ENCODE measurements around the gene SLC23A1. TPM values are rescaled to one million over a fixed set of nuclear protein-coding genes. Genes with fewer than 3 reads are reported as not detected.

SLC23A1 gene
- total and polyA plus RNA-seq, 9 of the 15 experiments (the other 6 are each of a cell fraction or from before 2014, with no cell fraction given), result 0.03 to 0.20 (median 0.05) TPM; not detected in 5

DNA sequence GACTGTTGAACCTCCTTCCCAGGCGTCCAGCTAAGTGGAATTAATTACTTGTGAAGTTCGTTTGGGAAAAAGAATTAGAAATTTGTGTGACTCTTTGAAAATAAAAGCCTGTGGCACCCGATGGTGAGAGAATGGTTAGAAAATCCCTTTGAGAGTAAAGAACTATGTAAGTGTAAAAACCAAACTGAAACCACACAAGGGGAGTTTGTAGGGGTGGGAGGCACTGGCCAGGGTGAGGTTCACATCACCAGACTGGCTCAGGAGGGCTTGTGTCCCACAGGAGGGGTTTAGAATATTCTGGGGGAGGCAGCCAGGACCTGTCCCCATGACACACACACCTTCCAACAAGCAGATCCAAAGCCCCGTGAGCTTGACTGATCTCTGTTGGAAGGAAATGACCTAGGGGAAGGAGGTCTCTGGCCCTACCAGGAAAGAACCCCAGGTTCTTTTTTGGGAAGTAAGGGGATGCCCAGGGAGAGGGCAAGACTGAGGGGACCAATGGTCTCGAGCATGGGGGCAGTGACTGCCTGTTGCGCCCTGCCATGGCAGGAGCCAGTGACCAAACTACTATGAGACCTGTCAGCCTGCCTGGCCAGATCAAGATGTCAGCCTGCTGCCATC, 16.5 kb upstream of the SLC23A1 start (continued):
- TF ChIP-seq, protein P1, sequence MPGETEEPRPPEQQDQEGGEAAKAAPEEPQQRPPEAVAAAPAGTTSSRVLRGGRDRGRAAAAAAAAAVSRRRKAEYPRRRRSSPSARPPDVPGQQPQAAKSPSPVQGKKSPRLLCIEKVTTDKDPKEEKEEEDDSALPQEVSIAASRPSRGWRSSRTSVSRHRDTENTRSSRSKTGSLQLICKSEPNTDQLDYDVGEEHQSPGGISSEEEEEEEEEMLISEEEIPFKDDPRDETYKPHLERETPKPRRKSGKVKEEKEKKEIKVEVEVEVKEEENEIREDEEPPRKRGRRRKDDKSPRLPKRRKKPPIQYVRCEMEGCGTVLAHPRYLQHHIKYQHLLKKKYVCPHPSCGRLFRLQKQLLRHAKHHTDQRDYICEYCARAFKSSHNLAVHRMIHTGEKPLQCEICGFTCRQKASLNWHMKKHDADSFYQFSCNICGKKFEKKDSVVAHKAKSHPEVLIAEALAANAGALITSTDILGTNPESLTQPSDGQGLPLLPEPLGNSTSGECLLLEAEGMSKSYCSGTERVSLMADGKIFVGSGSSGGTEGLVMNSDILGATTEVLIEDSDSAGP (CRISPR knock-in tag; IDR thresholded peaks at IDR 0.05), result no peak
- no peak for TF ChIP-seq MAZ (CRISPR knock-in tag; conservative IDR thresholded peaks at IDR 0.05 in 1 of 2, IDR thresholded peaks at IDR 0.05 in 1 of 2)
- no peak for TF ChIP-seq KDM5B (IDR thresholded peaks at IDR 0.05; ENCODE audit: insufficient replicate concordance, low read depth, low read length)
- no peak for TF ChIP-seq SAFB (IDR thresholded peaks at IDR 0.05; ENCODE audit: borderline replicate concordance, low read depth, low read length)
- TF ChIP-seq GABPB1 (CRISPR knock-in tag; IDR thresholded peaks at IDR 0.05), result no peak
- no peak for TF ChIP-seq MYNN (IDR thresholded peaks at IDR 0.05)
- TF ChIP-seq MYNN (CRISPR knock-in tag; IDR thresholded peaks at IDR 0.05), result no peak
- no peak for TF ChIP-seq ZNF766 (CRISPR knock-in tag; conservative IDR thresholded peaks at IDR 0.05)
- TF ChIP-seq TBL1XR1 (IDR thresholded peaks at IDR 0.05; ENCODE audit: low read length in 2 of 2), result no peak
- TF ChIP-seq TSC22D4 (tag; IDR thresholded peaks at IDR 0.05), result no peak

DNA sequence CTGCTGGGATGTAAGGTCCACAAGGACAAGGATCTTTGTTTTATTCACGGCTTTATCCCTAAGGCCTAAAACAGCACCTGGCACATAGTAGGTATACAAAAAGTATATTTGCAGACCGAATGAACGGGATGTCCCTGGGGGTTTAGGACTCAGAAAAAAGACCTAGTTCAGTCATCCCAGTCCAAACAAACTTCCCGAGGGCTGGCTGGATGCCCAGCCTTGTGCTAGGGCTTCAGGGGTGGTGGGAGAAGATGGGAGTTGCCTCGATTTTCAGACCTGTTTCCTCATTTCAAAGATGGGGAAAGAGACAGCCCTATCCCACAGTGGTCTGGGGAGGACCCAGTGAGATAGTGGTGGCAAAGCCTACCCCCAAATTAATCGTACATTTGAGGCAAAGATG, 14.8 kb upstream of the SLC23A1 start:
- no peak overlapping the region for H2AFZ ChIP-seq (ENCODE audit: low read depth, low read length)
- peaks cover 9 to 11% of the 10 kb centered on the region in 2 experiments for H3K4me1 ChIP-seq (replicated peaks in 1 of 2; ENCODE audit: control insufficient read depth in 2 of 2, insufficient read depth in 2 of 2, low read length in 2 of 2)
- H3K27ac ChIP-seq (ENCODE audit: extremely low read depth, low read depth, low read length), result no peak overlapping the region
- 59% methylated on average over 5 of the region's 6 CpGs for WGBS (ENCODE audit: insufficient coverage, low coverage, missing lambda C conversion rate)
- DNase-seq (ENCODE audit: extremely low read depth in 1 of 4, low spot score in 3 of 4), result no peak
- H3K4me2 ChIP-seq (ENCODE audit: insufficient read depth, low read length), result no peak overlapping the region
- BruUV-seq (replicated peaks), result no TSS peak
- intact Hi-C loops (cut with micrococcal nuclease), result no loop called here
- no peak for ATAC-seq
- H3K9me1 ChIP-seq (ENCODE audit: control insufficient read depth, insufficient read depth, low read length), result no peaks in the 10 kb centered on the region
- ChIA-PET CTCF (ENCODE audit: low intra/inter-chr PET ratio) (no interaction called here), POLR2A (no interaction called here)
- no peaks in the 10 kb centered on the region; the same call in 1 of the 2 replicates for H3K9me3 ChIP-seq (replicated peaks; ENCODE audit: control insufficient read depth, insufficient read depth, low read depth, low read length)
- no peak overlapping the region for H3K9ac ChIP-seq (ENCODE audit: insufficient read depth in 1 of 2, low read depth in 2 of 2, low read length in 2 of 2)
- FAIRE-seq, result no peak
- no peaks in the 10 kb centered on the region for H4K20me1 ChIP-seq (replicated peaks; ENCODE audit: control insufficient read depth, insufficient read depth, low read length)
- H3K4me3 ChIP-seq, result no peak overlapping the region
- no peaks in the 10 kb centered on the region for H3K27me3 ChIP-seq (ENCODE audit: control insufficient read depth in 2 of 2, insufficient read depth in 2 of 2, low read length in 2 of 2)
- no peaks in the 10 kb centered on the region for H3K79me2 ChIP-seq (ENCODE audit: control insufficient read depth, insufficient read depth, low read length)
- 0 out of 3 replicates have a peak, but pooled peaks cover 2% of the 10 kb centered on the region for H3K36me3 ChIP-seq (ENCODE audit: control insufficient read depth, insufficient read depth, low read length)
- no peak for TF ChIP-seq THRAP3 (IDR thresholded peaks at IDR 0.05; ENCODE audit: borderline replicate concordance)
- in situ Hi-C loops (cut with MboI), result no loop called here
